CD4-positive, alpha-beta T cell treated with Interleukin-6 for 4 hours (primary cell): Measurements from ENCODE around the gene HNRNPK.

Experiments used
- DNase-seq: peaks from one replicate; pipeline ENCODE4 v3.0.0-alpha.2; 2020; ENCODE audit warnings: mixed read lengths

Gene HNRNPK

DNA sequence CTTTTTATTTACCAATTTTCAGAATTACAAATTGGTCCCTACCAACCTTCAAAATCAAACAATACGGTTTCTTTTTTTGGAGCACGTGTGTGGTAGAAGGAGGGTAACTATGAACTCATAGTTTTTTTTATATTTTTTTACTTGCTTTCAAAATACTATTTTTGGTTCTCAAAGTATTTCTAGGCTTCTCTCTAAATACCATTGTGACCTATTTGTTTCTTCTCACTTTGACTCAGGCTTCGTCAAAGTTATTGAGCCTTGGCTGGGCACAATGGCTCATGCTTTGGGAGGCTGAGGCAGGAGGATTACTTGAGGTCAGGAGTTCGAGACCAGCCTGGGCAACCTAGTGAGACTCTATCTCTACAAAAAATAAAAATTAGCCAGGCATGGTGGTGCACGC, 47.2 kb downstream of the HNRNPK start:
- no peak for DNase-seq

DNA sequence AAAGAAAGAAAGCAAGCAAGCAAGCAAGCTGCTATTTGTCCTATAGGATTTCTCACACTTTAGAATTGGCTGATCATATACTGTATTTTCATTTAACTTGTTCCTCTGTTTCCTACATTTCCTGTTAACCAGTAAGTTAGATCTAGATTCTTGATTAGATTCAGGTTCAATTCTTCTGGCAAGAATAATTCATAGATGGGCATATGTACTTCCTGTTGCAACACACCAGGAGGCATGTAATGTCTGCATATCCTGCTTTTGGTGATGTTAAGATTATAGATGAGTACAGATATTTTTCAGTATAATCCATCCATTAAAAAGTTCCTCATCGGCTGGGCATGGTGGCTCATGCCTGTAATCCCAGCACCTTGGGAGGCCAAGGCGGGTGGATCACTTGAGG, 48.0 kb downstream of the HNRNPK start:
- no peak for DNase-seq

DNA sequence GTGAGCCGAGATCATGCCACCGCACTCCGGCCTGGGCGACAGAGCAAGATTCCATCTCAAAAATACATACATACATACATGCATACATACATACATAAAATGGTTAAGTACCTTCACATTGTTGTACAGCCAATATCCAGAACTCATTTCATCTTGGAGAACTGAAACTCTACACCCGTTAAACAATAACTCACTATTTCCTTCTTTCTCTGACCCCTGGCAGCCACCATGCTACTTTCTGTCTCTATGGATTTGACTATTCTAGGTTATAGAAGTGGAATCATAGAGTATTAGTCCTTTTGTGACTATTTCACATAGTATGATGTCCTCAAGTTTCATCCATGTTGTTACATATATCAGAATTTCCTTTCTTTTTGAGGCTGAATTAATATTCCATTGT, 49.1 kb downstream of the HNRNPK start:
- DNase-seq = no peak

DNA sequence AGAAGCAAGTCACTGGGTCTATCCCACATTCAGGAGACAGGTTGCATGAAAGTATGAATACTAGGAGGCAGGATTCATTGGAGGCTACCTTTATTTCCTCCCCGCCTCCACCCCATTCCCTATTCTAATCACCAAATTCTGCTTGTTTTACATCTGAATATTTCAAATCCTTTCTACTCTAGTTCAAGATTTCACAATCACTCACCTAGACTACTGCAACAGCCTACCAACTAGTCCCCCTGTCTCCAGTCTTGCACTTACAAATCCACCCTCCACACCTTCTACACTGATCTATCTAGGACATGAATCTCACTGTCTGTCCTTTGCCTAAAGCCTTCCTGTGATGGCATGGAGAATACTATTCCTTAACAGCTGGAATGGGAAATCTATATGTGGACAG, 52.4 kb downstream of the HNRNPK start:
- DNase-seq = no peak

DNA sequence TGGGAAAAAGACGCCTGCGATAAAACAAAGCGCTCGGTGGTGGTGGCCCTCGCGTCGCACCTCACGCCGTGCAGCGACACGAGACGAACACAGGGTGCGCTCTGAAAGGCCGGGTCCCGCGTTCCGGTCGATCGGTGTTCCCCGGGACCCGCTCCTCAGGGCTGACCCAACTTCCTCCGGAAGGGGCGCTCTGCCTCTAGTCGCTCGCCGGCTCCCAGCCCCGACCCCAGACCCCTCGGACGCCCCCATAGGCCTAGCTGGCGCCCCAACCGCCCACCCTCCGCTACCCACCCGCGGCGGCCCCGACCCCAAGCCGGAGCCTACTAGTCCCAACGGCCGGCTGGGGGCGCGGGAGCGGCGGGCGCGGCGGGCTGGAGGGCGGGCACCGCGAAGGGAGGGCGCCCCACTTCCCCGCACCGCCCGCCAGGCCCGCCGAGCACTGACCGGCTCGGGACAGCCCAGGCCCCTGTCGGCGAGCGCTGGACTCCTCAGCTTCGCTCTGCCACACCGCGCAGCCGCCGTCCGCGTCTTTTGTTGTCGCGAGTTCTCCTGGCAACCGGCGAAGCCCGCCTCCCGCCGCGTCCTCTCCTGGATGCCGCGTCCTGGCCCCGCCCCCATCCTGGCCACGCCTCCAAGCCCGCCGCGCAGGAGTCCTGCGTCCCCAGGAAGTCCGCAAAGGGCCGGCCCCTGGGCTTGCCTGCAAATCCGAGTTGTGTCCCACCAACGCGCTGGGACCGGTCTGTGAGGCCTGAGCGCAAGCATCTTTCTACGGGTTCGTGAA, 58.9 kb downstream of the HNRNPK start, which contains the start of gene KIF27:
Gene KIF27 (minus strand): TSS at position 506 of the 781 bp plus-strand sequence. CDS start 5,841 bp downstream, outside the sequence.
- peak; percentile 97 for DNase-seq

DNA sequence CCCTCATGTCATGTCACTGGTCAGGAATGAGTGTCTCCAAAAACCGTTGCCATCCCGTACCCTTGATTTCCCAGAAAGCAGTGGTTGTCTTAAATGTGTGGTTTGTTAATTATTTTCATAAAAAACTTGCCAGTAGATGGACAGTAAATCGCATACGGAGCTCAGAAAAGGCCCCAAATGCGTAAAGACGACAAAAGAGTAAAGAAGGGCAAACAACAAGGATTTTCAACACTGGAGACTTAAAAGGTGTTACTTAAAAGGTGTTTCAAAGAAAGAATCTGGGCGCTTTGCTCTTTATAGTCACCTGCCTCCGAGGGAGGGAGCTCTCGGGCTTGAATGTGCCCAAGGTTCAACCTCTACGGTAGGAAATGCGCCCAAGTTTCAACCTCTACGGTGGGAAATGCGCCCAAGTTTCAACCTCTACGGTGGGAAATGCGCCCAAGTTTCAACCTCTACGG, 59.5 kb downstream of the HNRNPK start:
- peak; percentile 68 for DNase-seq

DNA sequence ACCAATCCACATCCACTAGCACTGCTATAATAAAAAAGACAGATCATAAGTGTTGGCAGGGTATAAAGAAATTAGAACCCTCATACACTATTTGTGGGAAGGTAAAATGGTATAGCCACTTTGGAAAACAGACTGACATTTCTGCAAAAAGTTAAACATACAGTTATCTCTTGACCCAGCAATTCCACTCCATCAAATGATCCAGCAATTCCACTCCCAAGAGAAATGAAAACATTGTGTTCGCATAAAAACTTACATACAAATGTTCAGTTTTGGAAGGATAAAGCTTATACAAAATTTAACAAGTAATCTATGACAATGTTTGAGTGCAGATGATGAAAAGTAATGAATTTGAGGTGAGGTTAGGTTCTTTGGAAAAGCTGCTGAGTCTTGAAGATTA, 60.9 kb downstream of the HNRNPK start:
- DNase-seq = no peak
